HG03558 (cell line): ENCODE data around the gene HYCC1.
"Not testable (repeated sequence)": the region's sequence is repeated elsewhere in the genome, so short reads cannot be mapped to it uniquely, and the experiment has no call there.

Experiments
- ATAC-seq: cut with Tn5 transposase; IDR thresholded peaks from one replicate; pipeline ENCODE4 v1.9.1; 2021; ENCODE audit warnings: moderate number of reproducible peaks; ENCODE audit not compliant: unreplicated experiment; ENCODE audit errors: extremely low read depth

Gene HYCC1

DNA sequence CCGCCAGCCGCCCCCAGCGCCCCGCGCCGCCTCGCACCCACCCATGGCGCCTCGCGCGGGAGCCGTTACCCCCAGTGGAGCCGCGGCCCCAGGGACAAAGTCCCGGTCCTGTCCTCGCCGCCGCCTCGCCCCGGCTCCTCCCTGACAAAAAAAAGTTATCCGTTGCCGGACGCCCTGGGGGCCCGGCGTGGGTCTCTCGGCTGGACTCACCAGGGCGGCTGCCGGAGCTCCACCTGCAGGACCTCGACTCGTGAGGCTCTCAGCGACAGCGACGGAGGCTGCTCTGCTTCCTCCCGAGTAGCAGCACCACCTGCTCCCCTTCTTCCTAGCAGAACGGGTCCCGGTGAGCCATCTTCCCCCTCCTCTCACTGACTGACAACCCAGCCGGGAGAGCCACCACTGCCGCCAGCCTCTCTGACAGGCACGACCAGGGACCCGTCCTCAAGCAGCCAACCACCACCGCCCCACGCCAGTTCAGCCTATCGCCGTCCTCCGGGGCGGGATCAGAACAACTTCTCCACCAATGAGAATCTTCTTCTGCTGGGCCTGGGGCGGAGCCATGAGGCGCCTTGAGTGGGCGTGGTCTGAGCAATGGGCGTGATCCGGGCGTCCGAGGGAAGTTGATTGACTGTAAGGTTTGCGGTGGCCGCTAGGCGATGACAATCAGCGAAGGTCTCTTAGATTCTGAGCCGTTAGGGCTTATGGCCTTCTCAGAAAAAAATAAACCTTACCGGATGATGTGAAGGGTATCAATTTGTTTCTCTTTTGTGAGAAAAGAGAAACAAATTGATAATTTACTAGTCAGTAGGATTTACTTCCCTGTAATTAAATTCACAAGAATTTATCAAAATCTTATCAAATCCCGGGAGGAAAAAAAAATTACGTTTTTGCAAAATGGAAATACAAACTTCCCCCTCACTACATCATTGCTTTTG is at the start of gene HYCC1:
Gene HYCC1 (minus strand): TSS at position 416 of the 935 bp plus-strand sequence. CDS start 23,019 bp downstream, outside the sequence.
- peak; percentile 88 for ATAC-seq

GRCh38 chr7:23062452-23062851 is 48.5 kb upstream of the HYCC1 start:
- no peak for ATAC-seq

GRCh38 chr7:23061327-23061726 is 47.4 kb upstream of the HYCC1 start:
- no peak for ATAC-seq

- ATAC-seq = no peak
These were observed 44.6 kb upstream of the HYCC1 start for GRCh38 chr7:23058408-23059096.

DNA sequence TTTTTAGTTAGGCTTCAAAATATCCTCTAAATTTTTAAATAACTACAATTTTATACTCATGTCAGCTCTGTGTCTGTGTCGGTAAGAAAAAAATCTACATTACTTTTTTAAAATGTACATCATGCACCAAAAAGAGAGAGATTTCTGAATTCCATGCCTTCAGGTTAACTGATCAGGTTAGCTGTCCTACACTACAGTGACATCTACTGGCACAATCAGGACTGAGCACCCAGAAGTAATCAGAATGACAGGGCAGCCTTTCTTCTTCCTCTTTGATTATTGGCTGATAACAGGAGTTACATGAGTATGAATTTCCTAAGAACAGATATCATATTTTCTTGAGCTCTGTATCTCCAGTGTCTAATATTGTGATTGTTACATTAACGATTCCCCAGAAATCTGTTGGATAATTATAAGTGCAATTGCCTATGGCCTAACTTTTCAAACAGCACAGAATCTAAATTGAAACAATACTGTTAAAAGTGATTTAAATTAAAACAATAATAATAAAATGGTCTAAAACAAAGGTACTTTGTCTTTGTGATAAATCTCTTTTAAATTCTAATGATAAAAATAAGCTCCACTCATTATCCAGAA is 41.8 kb upstream of the HYCC1 start:
- no peak for ATAC-seq

- ATAC-seq = not testable (repeated sequence)
These were observed 37.2 kb upstream of the HYCC1 start for GRCh38 chr7:23051124-23051485.

- ATAC-seq = not testable (repeated sequence)
These were observed 32.4 kb upstream of the HYCC1 start for GRCh38 chr7:23046336-23046735.

- ATAC-seq = not testable (repeated sequence)
These were observed 31.2 kb upstream of the HYCC1 start for GRCh38 chr7:23045086-23045485.

DNA sequence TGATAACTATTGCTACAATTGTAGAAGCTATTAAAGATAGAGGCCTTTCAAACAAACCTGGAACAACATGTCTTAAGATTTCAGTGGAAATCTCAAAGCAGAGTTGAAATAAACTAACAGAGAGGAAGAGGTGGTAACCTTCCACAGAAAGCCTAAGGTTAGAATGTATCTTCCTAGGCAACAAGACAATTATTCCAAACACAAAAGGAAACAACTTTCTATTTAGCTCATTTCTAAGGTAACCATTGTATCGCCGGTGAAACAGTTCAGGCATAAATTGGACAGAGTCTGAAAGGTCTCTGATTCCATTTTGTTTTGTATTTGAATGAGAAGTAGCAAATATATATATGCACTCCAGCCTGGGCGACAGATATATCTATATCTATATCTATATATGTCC is 30.7 kb upstream of the HYCC1 start:
- no peak for ATAC-seq

- no peak for ATAC-seq
These were observed 29.5 kb upstream of the HYCC1 start for GRCh38 chr7:23043441-23043840.

DNA sequence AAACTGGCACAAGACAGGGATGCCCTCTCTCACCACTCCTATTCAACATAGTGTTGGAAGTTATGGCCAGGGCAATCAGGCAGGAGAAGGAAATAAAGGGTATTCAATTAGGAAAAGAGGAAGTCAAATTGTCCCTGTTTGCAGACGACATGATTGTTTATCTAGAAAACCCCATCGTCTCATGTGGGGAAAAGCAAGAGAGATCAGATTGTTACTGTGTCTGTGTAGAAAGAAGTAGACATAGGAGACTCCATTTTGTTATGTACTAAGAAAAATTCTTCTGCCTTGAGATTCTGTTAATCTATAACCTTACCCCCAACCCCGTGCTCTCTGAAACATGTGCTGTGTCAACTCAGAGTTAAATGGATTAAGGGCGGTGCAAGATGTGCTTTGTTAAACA is 25.7 kb upstream of the HYCC1 start:
- ATAC-seq = not testable (repeated sequence)

GRCh38 chr7:23035542-23036371 is 21.8 kb upstream of the HYCC1 start:
- ATAC-seq = not testable (repeated sequence)

- no peak for ATAC-seq
These were observed 13.3 kb upstream of the HYCC1 start for GRCh38 chr7:23027261-23027660.

DNA sequence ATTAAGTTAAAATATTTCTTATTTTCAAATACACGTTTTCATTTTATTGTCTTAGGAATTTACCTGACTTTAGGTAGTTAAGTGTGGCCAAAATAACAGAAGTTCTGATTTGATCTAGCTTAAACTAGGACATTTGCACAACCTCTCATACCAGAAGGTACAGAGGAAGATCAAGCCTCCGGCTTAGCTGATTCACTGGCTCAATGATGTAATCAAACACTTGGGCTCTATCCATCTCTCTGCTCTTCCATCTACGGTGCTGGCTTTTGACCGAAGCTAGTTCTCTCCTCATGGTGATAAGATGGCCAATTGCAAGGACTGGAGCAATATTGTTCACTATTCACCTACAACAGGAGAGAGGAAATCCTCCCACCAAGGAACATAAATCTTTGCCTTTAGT is 12.2 kb upstream of the HYCC1 start:
- ATAC-seq = no peak

GRCh38 chr7:23024454-23024853 is 10.5 kb upstream of the HYCC1 start:
- ATAC-seq = no peak

DNA sequence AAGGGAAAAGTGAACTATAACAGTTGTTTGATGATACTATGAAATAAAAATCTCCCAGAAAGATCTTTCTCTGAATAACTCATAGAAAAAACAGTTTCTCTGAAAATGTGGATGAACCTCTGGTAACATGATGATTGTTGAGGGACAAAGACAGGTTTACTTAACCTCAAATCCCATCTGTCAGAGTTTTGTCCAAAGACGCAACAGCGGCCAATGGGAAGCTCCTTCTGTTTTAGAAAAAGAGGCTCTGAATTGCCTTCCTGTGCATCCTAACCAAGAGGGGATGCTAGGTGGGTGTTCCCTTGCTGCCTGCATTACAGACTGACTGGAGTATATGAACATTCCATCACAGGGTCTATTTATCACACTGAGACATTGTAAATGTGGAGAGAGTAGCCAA is 8.9 kb upstream of the HYCC1 start:
- ATAC-seq = no peak

GRCh38 chr7:23022258-23022769 is 8.4 kb upstream of the HYCC1 start:
- ATAC-seq = no peak

DNA sequence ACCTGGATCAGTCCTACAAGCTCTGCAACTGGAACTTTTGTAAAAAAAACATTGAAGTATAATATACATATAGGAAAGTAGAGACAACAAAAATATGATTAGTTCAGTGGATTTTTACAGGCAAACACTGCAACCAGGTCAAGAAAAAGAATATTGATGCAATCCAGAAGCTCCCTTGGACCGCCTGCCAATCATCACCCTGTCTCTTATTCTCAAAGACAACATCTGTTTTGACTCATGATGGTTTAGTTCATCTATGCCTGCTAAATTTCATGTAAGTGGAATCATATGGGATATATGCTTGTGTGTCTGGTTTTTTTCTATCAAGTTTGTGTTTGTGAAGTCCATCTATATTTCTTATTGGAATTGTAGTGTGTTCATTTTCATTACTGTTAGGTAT is 7.7 kb upstream of the HYCC1 start:
- no peak for ATAC-seq

GRCh38 chr7:23020742-23021401 is 6.9 kb upstream of the HYCC1 start:
- ATAC-seq = no peak
